GM23338 (cell line): ENCODE results near the gene POLR2H. TPM values are rescaled to one million over a fixed set of nuclear protein-coding genes. Genes with fewer than 3 reads are reported as not detected.

ENCODE experiments used
- ATAC-seq: fragments of 200-7000 bp; cut with Tn5 transposase; 3 replicates; pipeline ENCODE4 v1.9.1; 2020
- DNase-seq: peaks from one replicate; pipeline ENCODE4 v3.0.0-alpha.2; 2015; ENCODE audit warnings: low spot score
- H2AFZ ChIP-seq: fragments of 200-600 bp; sonication (generic); 2 replicates; pipeline ENCODE4 v1.8.0; 2016; ENCODE audit warnings: antibody characterized with exemption, mild to moderate bottlenecking, moderate library complexity
- H3F3A ChIP-seq: fragments of 200-600 bp; sonication (generic); replicated peaks from 2 replicates; pipeline ENCODE4 v1.8.0; 2017; ENCODE audit warnings: antibody characterized with exemption, mixed run types, low read depth
- H3K27ac ChIP-seq: fragments of 200-600 bp; sonication (generic); 2 replicates; pipeline ENCODE4 v1.6.1; 2016; ENCODE audit warnings: low read depth
- H3K27me3 ChIP-seq: fragments of 200-600 bp; sonication (generic); 2 replicates; pipeline ENCODE4 v1.8.0; 2016; ENCODE audit warnings: mild to moderate bottlenecking, mixed run types, moderate library complexity; ENCODE audit not compliant: insufficient read depth
- H3K36me3 ChIP-seq: fragments of 200-600 bp; sonication (generic); 2 replicates; pipeline ENCODE4 v1.8.0; 2016; ENCODE audit warnings: mild to moderate bottlenecking; ENCODE audit not compliant: insufficient read depth
- H3K4me1 ChIP-seq: fragments of 200-600 bp; sonication (generic); 2 replicates; pipeline ENCODE4 v1.8.0; 2016; ENCODE audit warnings: mild to moderate bottlenecking, moderate library complexity; ENCODE audit not compliant: insufficient read depth
- H3K4me2 ChIP-seq: fragments of 200-600 bp; sonication (generic); 2 replicates; pipeline ENCODE4 v1.7.1; 2017; ENCODE audit warnings: mixed run types
- H3K4me3 ChIP-seq: fragments of 200-600 bp; sonication (generic); 2 replicates; pipeline ENCODE4 v1.6.1; 2016; ENCODE audit warnings: mixed run types
- H3K79me2 ChIP-seq: fragments of 200-600 bp; sonication (generic); replicated peaks from 2 replicates; pipeline ENCODE4 v1.8.0; 2017; ENCODE audit warnings: mild to moderate bottlenecking; ENCODE audit not compliant: insufficient read depth
- H3K9me2 ChIP-seq: fragments of 200-600 bp; sonication (generic); 2 replicates; pipeline ENCODE4 v1.8.0; 2017; ENCODE audit not compliant: insufficient read depth
- H4K20me1 ChIP-seq: fragments of 200-600 bp; sonication (generic); replicated peaks from 2 replicates; pipeline ENCODE4 v1.8.0; 2017; ENCODE audit warnings: mild to moderate bottlenecking; ENCODE audit not compliant: insufficient read depth
- H3K27ac Mint-ChIP-seq: 2 replicates; pipeline ENCODE4 v1.8.0; 2020; ENCODE audit warnings: inconsistent platforms, mild to moderate bottlenecking, moderate library complexity, mixed read lengths
- H3K27me3 Mint-ChIP-seq: 3 replicates; pipeline ENCODE4 v1.8.0; 2022; ENCODE audit warnings: low read depth, mild to moderate bottlenecking, moderate library complexity, mixed read lengths, inconsistent platforms; ENCODE audit not compliant: insufficient read depth, poor library complexity
- H3K36me3 Mint-ChIP-seq: 3 replicates; pipeline ENCODE4 v1.8.0; 2021; ENCODE audit warnings: low read depth, mild to moderate bottlenecking, inconsistent platforms, moderate library complexity, mixed read lengths
- H3K4me1 Mint-ChIP-seq: 3 replicates; pipeline ENCODE4 v1.8.0; 2020; ENCODE audit warnings: mild to moderate bottlenecking, inconsistent platforms, mixed read lengths
- H3K4me3 Mint-ChIP-seq: 3 replicates; pipeline ENCODE4 v1.8.0; 2021; ENCODE audit warnings: moderate library complexity, mild to moderate bottlenecking, inconsistent platforms, mixed read lengths
- H3K9me3 Mint-ChIP-seq: 3 replicates; pipeline ENCODE4 v1.8.0; 2020; ENCODE audit warnings: moderate library complexity, mild to moderate bottlenecking, inconsistent platforms, mixed read lengths
- CREB1 ChIP-seq: fragments of 250-450 bp; sonication (Bioruptor Pico); IDR thresholded peaks from 2 replicates; pipeline ENCODE4 v1.5.0; 2020; ENCODE audit warnings: low read depth, mild to moderate bottlenecking, moderate library complexity
- CTCF ChIP-seq, 2 experiments: fragments of 200-600 bp in 1 of 2; sonication (generic) in 1 of 2; conservative IDR thresholded peaks; 2 replicates each; pipeline versions ENCODE4 v1.5.1 to v1.6.1; 2016 to 2017; ENCODE audit warnings: antibody characterized with exemption in 2 of 2, low read depth in 2 of 2, mild to moderate bottlenecking in 2 of 2, moderate library complexity in 1 of 2
- ETS1 ChIP-seq: IDR thresholded peaks from 2 replicates; pipeline ENCODE4 v1.6.1; 2016; ENCODE audit warnings: antibody characterized with exemption
- EZH2 ChIP-seq: fragments of 200-600 bp; sonication (generic); IDR thresholded peaks from one replicate; pipeline ENCODE4 v1.8.0; 2017; ENCODE audit warnings: antibody characterized with exemption, mild to moderate bottlenecking, low read depth; ENCODE audit not compliant: unreplicated experiment
- EZH2phosphoT487 ChIP-seq: fragments of 200-600 bp; sonication (generic); IDR thresholded peaks from one replicate; pipeline ENCODE4 v1.8.1; 2018; ENCODE audit warnings: antibody characterized with exemption; ENCODE audit not compliant: unreplicated experiment
- JUNB ChIP-seq: IDR thresholded peaks from one replicate; pipeline ENCODE4 v1.6.1; 2016; ENCODE audit warnings: antibody characterized with exemption; ENCODE audit not compliant: unreplicated experiment
- NANOG ChIP-seq: IDR thresholded peaks from 2 replicates; pipeline ENCODE4 v1.6.1; 2016; ENCODE audit warnings: antibody characterized with exemption, borderline replicate concordance
- POLR2AphosphoS5 ChIP-seq: IDR thresholded peaks from 2 replicates; pipeline ENCODE4 v1.6.1; 2016; ENCODE audit warnings: antibody characterized with exemption, low read depth
- REST ChIP-seq: IDR thresholded peaks from one replicate; pipeline ENCODE4 v1.6.1; 2018; ENCODE audit warnings: antibody characterized with exemption; ENCODE audit not compliant: unreplicated experiment
- ZNF114 ChIP-seq: fragments of 250-450 bp; sonication (Bioruptor Pico); IDR thresholded peaks from 2 replicates; pipeline ENCODE4 v1.5.0; 2020; ENCODE audit warnings: mild to moderate bottlenecking, moderate library complexity
- ZNF331 ChIP-seq: fragments of 250-450 bp; sonication (Bioruptor Pico); IDR thresholded peaks from 2 replicates; pipeline ENCODE4 v1.5.0; 2020; ENCODE audit warnings: low read depth, mild to moderate bottlenecking, moderate library complexity
- polyA plus RNA-seq: library from polyadenylated mRNA; unstranded; fragments of >200 nt; fragmentation: Nextera tagmentation; extraction: Ambion mirVana; gene quantifications from 2 replicates; pipeline ENCODE4 v1.2.1, GENCODE V29; 2016
- total RNA-seq: library from RNA; depleted of rRNA; stranded (reverse); fragments of >200 nt; shearing (Covaris generic); gene quantifications from 2 replicates; pipeline ENCODE4 v1.2.3, GENCODE V29; 2014

The POLR2H gene
- total and polyA plus RNA-seq, 2 experiments from 2014 or later, result 190 to 199 TPM

GRCh38 chr3:184381261-184382224 lies 20.0 kb downstream of the POLR2H start (continued):
- TF ChIP-seq CTCF (conservative IDR thresholded peaks at IDR 0.05; ENCODE audit: low read depth in 2 of 2), result no peak
- TF ChIP-seq JUNB, result no peak
- TF ChIP-seq ZNF114 (CRISPR knock-in tag), result no peak

- H2AFZ ChIP-seq, result no peak overlapping the region
- Mint-ChIP-seq H3K9me3 (no peaks in the 10 kb centered on the region), H3K4me1 (peaks cover 21% of the 10 kb centered on the region), H3K4me3 (no peak overlapping the region; the same call in 2 of the 3 replicates), H3K27ac (no peak overlapping the region), H3K27me3 (peaks cover 54% of the 10 kb centered on the region), H3K36me3 (no peaks in the 10 kb centered on the region)
- no peak for DNase-seq
- H3K27me3 ChIP-seq, result peaks cover 63% of the 10 kb centered on the region
- ATAC-seq, result no peak
- H3K9me2 ChIP-seq, result no peaks in the 10 kb centered on the region
- H3K4me2 ChIP-seq, result no peak overlapping the region
- no peaks in the 10 kb centered on the region for H4K20me1 ChIP-seq
- H3K4me3 ChIP-seq, result no peak overlapping the region
- H3K4me1 ChIP-seq, result peaks cover 16% of the 10 kb centered on the region
- H3K36me3 ChIP-seq, result no peaks in the 10 kb centered on the region
- 0 out of 2 replicates have a peak, but pooled peaks cover 4% of the 10 kb centered on the region for H3F3A ChIP-seq
- H3K27ac ChIP-seq, result no peak overlapping the region
- H3K79me2 ChIP-seq, result no peaks in the 10 kb centered on the region
- no peak for TF ChIP-seq ZNF331 (CRISPR knock-in tag)
- TF ChIP-seq ETS1, result no peak
- no peak for TF ChIP-seq CTCF (conservative IDR thresholded peaks at IDR 0.05; ENCODE audit: low read depth in 2 of 2)
- TF ChIP-seq CREB1, result no peak
- no peak for TF ChIP-seq EZH2phosphoT487
- TF ChIP-seq REST, result no peak
- no peak for TF ChIP-seq EZH2
- no peak for TF ChIP-seq POLR2AphosphoS5
- TF ChIP-seq NANOG, result no peak
- no peak for TF ChIP-seq JUNB
- TF ChIP-seq ZNF114 (CRISPR knock-in tag), result no peak
Measured at GRCh38 chr3:184382326-184383032, 21.0 kb downstream of the POLR2H start.
